H9 (cell line): Measurements from ENCODE around the gene PRXL2C. TPM values are rescaled to one million over a fixed set of nuclear protein-coding genes. Genes with fewer than 3 reads are reported as not detected.

ENCODE experiments used
- DNase-seq: peaks from one replicate; pipeline ENCODE4 v3.0.0-alpha.2; 2017
- H2AFZ ChIP-seq: one replicate; pipeline ENCODE4 v1.6.1; 2013; ENCODE audit warnings: mild to moderate bottlenecking, low read length, control low read depth, moderate library complexity
- H2AK5ac ChIP-seq: 2 replicates; pipeline ENCODE4 v1.6.1; 2013; ENCODE audit warnings: low read length, control low read depth, mixed read lengths; ENCODE audit not compliant: insufficient read length
- H2BK120ac ChIP-seq: one replicate; pipeline ENCODE4 v1.6.1; 2013; ENCODE audit warnings: low read depth, mild to moderate bottlenecking, low read length, control low read depth, inconsistent platforms; ENCODE audit not compliant: poor library complexity, severe bottlenecking
- H2BK12ac ChIP-seq: 2 replicates; pipeline ENCODE4 v1.6.1; 2013; ENCODE audit warnings: low read length, control low read depth, mixed read lengths, low read depth; ENCODE audit not compliant: insufficient read length
- H2BK15ac ChIP-seq: 2 replicates; pipeline ENCODE4 v1.6.1; 2013; ENCODE audit warnings: low read depth, low read length, control low read depth
- H2BK20ac ChIP-seq: one replicate; pipeline ENCODE4 v1.6.1; 2013; ENCODE audit warnings: low read depth, mild to moderate bottlenecking, low read length, control low read depth, inconsistent platforms; ENCODE audit not compliant: poor library complexity, severe bottlenecking
- H2BK5ac ChIP-seq: 2 replicates; pipeline ENCODE4 v1.6.1; 2013; ENCODE audit warnings: low read length, control low read depth, mixed read lengths; ENCODE audit not compliant: insufficient read length
- H3K14ac ChIP-seq: 2 replicates; pipeline ENCODE4 v1.6.1; 2013; ENCODE audit warnings: low read length, control low read depth; ENCODE audit not compliant: insufficient read depth
- H3K18ac ChIP-seq: 2 replicates; pipeline ENCODE4 v1.6.1; 2013; ENCODE audit warnings: low read depth, mild to moderate bottlenecking, mixed read lengths, low read length, control low read depth; ENCODE audit not compliant: insufficient read length
- H3K23ac ChIP-seq: 2 replicates; pipeline ENCODE4 v1.6.1; 2013; ENCODE audit warnings: low read length, control low read depth, mixed read lengths, low read depth; ENCODE audit not compliant: insufficient read length
- H3K23me2 ChIP-seq: 2 replicates; pipeline ENCODE4 v1.6.1; 2013; ENCODE audit warnings: low read depth, mild to moderate bottlenecking, mixed read lengths, low read length, control low read depth; ENCODE audit not compliant: insufficient read length, poor library complexity, severe bottlenecking
- H3K27ac ChIP-seq: 2 replicates; pipeline ENCODE4 v1.5.1; 2013; ENCODE audit warnings: low read length, control low read depth, mixed read lengths, low read depth; ENCODE audit not compliant: insufficient read length
- H3K27me3 ChIP-seq: 2 replicates; pipeline ENCODE4 v1.6.1; 2013; ENCODE audit warnings: low read length, control low read depth, inconsistent platforms; ENCODE audit not compliant: insufficient read depth
- H3K4ac ChIP-seq: 2 replicates; pipeline ENCODE4 v1.6.1; 2013; ENCODE audit warnings: low read depth, mild to moderate bottlenecking, control low read depth, inconsistent platforms, low read length, moderate library complexity
- H3K4me1 ChIP-seq: 2 replicates; pipeline ENCODE4 v1.6.1; 2013; ENCODE audit warnings: low read length, control low read depth, inconsistent platforms; ENCODE audit not compliant: insufficient read depth
- H3K4me2 ChIP-seq: 2 replicates; pipeline ENCODE4 v1.6.1; 2013; ENCODE audit warnings: low read length, control low read depth, mixed read lengths; ENCODE audit not compliant: insufficient read length, insufficient read depth
- H3K56ac ChIP-seq: 2 replicates; pipeline ENCODE4 v1.6.1; 2013; ENCODE audit warnings: low read depth, mild to moderate bottlenecking, mixed read lengths, low read length, control low read depth; ENCODE audit not compliant: insufficient read length
- H3K79me1 ChIP-seq: 2 replicates; pipeline ENCODE4 v1.6.1; 2013; ENCODE audit warnings: low read depth, mild to moderate bottlenecking, moderate library complexity, low read length, control low read depth, inconsistent platforms; ENCODE audit not compliant: insufficient read depth, poor library complexity, severe bottlenecking
- H3K79me2 ChIP-seq: 2 replicates; pipeline ENCODE4 v1.6.1; 2013; ENCODE audit warnings: low read length, control low read depth, inconsistent platforms; ENCODE audit not compliant: insufficient read depth
- H3K9ac ChIP-seq: 2 replicates; pipeline ENCODE4 v1.6.1; 2013; ENCODE audit warnings: low read length, control low read depth, mixed read lengths; ENCODE audit not compliant: insufficient read length; ENCODE audit errors: extremely low read depth
- H3K9me3 ChIP-seq: one replicate; pipeline ENCODE4 v1.6.1; 2013; ENCODE audit warnings: low read depth, low read length, inconsistent platforms; ENCODE audit not compliant: control insufficient read depth
- H3T11ph ChIP-seq: one replicate; pipeline ENCODE4 v1.6.1; 2013; ENCODE audit warnings: mild to moderate bottlenecking, low read length, control low read depth, inconsistent platforms
- H4K20me1 ChIP-seq: one replicate; pipeline ENCODE4 v1.6.1; 2013; ENCODE audit not compliant: control insufficient read depth, insufficient read length, insufficient read depth
- H4K5ac ChIP-seq: 2 replicates; pipeline ENCODE4 v1.6.1; 2013; ENCODE audit warnings: low read depth, mild to moderate bottlenecking, mixed read lengths, low read length, control low read depth; ENCODE audit not compliant: insufficient read length
- H4K8ac ChIP-seq: replicated peaks from 2 replicates; pipeline ENCODE4 v1.6.1; 2013; ENCODE audit warnings: low read length, control low read depth, mixed read lengths, low read depth; ENCODE audit not compliant: insufficient read length
- H4K91ac ChIP-seq: 2 replicates; pipeline ENCODE4 v1.6.1; 2013; ENCODE audit warnings: low read depth, mild to moderate bottlenecking, moderate library complexity, mixed read lengths, low read length, control low read depth; ENCODE audit not compliant: insufficient read length
- H3K27ac Mint-ChIP-seq, 3 experiments: 2 replicates in 2 of 3; 3 replicates in 1 of 3; pipeline ENCODE4 v1.8.0; 2020 to 2021; ENCODE audit warnings: mixed read lengths in 3 of 3, mild to moderate bottlenecking in 1 of 3, moderate library complexity in 1 of 3
- H3K27me3 Mint-ChIP-seq: 2 replicates; pipeline ENCODE4 v1.8.0; 2021; ENCODE audit warnings: low read depth, mild to moderate bottlenecking, moderate library complexity, mixed read lengths
- H3K36me3 Mint-ChIP-seq, 3 experiments: 2 replicates in 2 of 3; 3 replicates in 1 of 3; pipeline ENCODE4 v1.8.0; 2020 to 2021; ENCODE audit warnings: low read depth in 3 of 3, mixed read lengths in 3 of 3; ENCODE audit not compliant: insufficient read depth in 1 of 3
- H3K4me1 Mint-ChIP-seq, 2 experiments: 2 replicates each; pipeline ENCODE4 v1.8.0; 2020; ENCODE audit warnings: mixed read lengths in 2 of 2
- H3K4me3 Mint-ChIP-seq, 2 experiments: 2 replicates in 1 of 2; 3 replicates in 1 of 2; pipeline ENCODE4 v1.8.0; 2020 to 2021; ENCODE audit warnings: mild to moderate bottlenecking in 2 of 2, mixed read lengths in 2 of 2, moderate library complexity in 1 of 2
- H3K9me3 Mint-ChIP-seq, 2 experiments: 2 replicates in 1 of 2; 3 replicates in 1 of 2; pipeline ENCODE4 v1.8.0; 2020; ENCODE audit warnings: mild to moderate bottlenecking in 2 of 2, mixed read lengths in 2 of 2, moderate library complexity in 1 of 2
- CTCF ChIP-seq: fragments of 200-600 bp; sonication (generic); conservative IDR thresholded peaks from 3 replicates; pipeline ENCODE4 v1.8.0; 2021; ENCODE audit warnings: antibody characterized with exemption, mild to moderate bottlenecking
- WGBS: extraction: QIAGEN DNeasy Blood & Tissue Kit; methylation state at CpG from one replicate; pipeline ENCODE4 v1.1.7; 2013; ENCODE audit warnings: missing lambda C conversion rate, low lambda C conversion rate, mixed read lengths; ENCODE audit not compliant: insufficient read length; ENCODE audit errors: extremely low coverage; 5-methylcytosine and 5-hydroxymethylcytosine counted together
- total RNA-seq: library from RNA; stranded (reverse); gene quantifications from 2 replicates; pipeline ENCODE4 v1.2.1, GENCODE V29; 2021

PRXL2C gene
- total RNA-seq, 1 experiment from 2014 or later: 4.7 TPM

- no peak for TF ChIP-seq CTCF
- H3K36me3 Mint-ChIP-seq: peaks cover 2 to 11% (median 4%) of the 10 kb centered on the region in 3 experiments; a peak in 5 of 7 replicates
- no peak overlapping the region for H2AK5ac ChIP-seq
- DNase-seq: no peak
- no peak overlapping the region for H2BK12ac ChIP-seq
- H4K8ac ChIP-seq: no peak overlapping the region
- H3K4ac ChIP-seq: no peak overlapping the region
- H3K4me1 ChIP-seq: no peaks in the 10 kb centered on the region
- H3K79me2 ChIP-seq: no peaks in the 10 kb centered on the region
- H3T11ph ChIP-seq: no peak overlapping the region
- H3K27me3 ChIP-seq: no peaks in the 10 kb centered on the region
- no peak overlapping the region for H4K5ac ChIP-seq
- H3K4me1 Mint-ChIP-seq: no peaks in the 10 kb centered on the region
- no peak overlapping the region for H2BK20ac ChIP-seq
- no peak overlapping the region for H3K27ac ChIP-seq
- H3K56ac ChIP-seq: no peak overlapping the region
- H2BK5ac ChIP-seq: no peak overlapping the region
- no peak overlapping the region for H3K18ac ChIP-seq
- H3K23me2 ChIP-seq: no peaks in the 10 kb centered on the region
- no peak overlapping the region for H3K14ac ChIP-seq
- H2BK15ac ChIP-seq: no peak overlapping the region
- no peak overlapping the region for H2AFZ ChIP-seq
- no peaks in the 10 kb centered on the region for H3K9me3 Mint-ChIP-seq
- WGBS: no CpG with 5 or more reads among the region's 2 CpGs
- H3K4me2 ChIP-seq: no peak overlapping the region
- H3K9ac ChIP-seq: no peak overlapping the region
- H3K23ac ChIP-seq: no peak overlapping the region
- no peak overlapping the region for H4K91ac ChIP-seq
- no peaks in the 10 kb centered on the region for H3K9me3 ChIP-seq
- H3K4me3 Mint-ChIP-seq: no peak overlapping the region
- H2BK120ac ChIP-seq: no peak overlapping the region
- no peaks in the 10 kb centered on the region for H3K27me3 Mint-ChIP-seq
- H4K20me1 ChIP-seq: no peaks in the 10 kb centered on the region
- no peak overlapping the region for H3K27ac Mint-ChIP-seq
- H3K79me1 ChIP-seq: no peaks in the 10 kb centered on the region
These were observed 11.0 kb downstream of the PRXL2C start for GRCh38 chr9:96644137-96644536.
